ENCODE measurements around the gene TCF4.

Gene TCF4

GRCh38 chr18:55310044-55310676 is 277.8 kb downstream of the TCF4 start:
- TF ChIP-seq CTCF (IDR thresholded peaks at IDR 0.05; ENCODE audit: poor library complexity, severe bottlenecking), result no peak
- H3K36me3 ChIP-seq (ENCODE audit: low read depth), result no peaks in the 10 kb centered on the region
- H3K27me3 ChIP-seq (ENCODE audit: insufficient read depth, poor library complexity, severe bottlenecking), result no peaks in the 10 kb centered on the region
- H3K4me1 ChIP-seq (ENCODE audit: insufficient read depth, poor library complexity, severe bottlenecking), result no peaks in the 10 kb centered on the region
- DNase-seq (ENCODE audit: low spot score), result no peak
- no peak overlapping the region for H3K4me3 ChIP-seq (ENCODE audit: severe bottlenecking)
- no peak overlapping the region for H3K27ac ChIP-seq (ENCODE audit: poor library complexity, severe bottlenecking)
- no peak for ATAC-seq (ENCODE audit: low read depth)
- H3K9me3 ChIP-seq (ENCODE audit: severe bottlenecking), result no peaks in the 10 kb centered on the region

GRCh38 chr18:55309249-55309648 is 278.7 kb downstream of the TCF4 start:
- no peaks in the 10 kb centered on the region for H3K27me3 ChIP-seq (ENCODE audit: insufficient read depth, poor library complexity, severe bottlenecking)
- no peak for ATAC-seq (ENCODE audit: low read depth)
- H3K4me3 ChIP-seq (ENCODE audit: severe bottlenecking), result no peak overlapping the region
- DNase-seq (ENCODE audit: low spot score), result no peak
- no peaks in the 10 kb centered on the region for H3K36me3 ChIP-seq (ENCODE audit: low read depth)
- no peaks in the 10 kb centered on the region for H3K4me1 ChIP-seq (ENCODE audit: insufficient read depth, poor library complexity, severe bottlenecking)
- H3K27ac ChIP-seq (ENCODE audit: poor library complexity, severe bottlenecking), result no peak overlapping the region
- no peak for TF ChIP-seq CTCF (IDR thresholded peaks at IDR 0.05; ENCODE audit: poor library complexity, severe bottlenecking)
- no peaks in the 10 kb centered on the region for H3K9me3 ChIP-seq (ENCODE audit: severe bottlenecking)

GRCh38 chr18:55307505-55307904 is 280.5 kb downstream of the TCF4 start:
- no peaks in the 10 kb centered on the region for H3K9me3 ChIP-seq (ENCODE audit: severe bottlenecking)
- H3K27me3 ChIP-seq (ENCODE audit: insufficient read depth, poor library complexity, severe bottlenecking), result no peaks in the 10 kb centered on the region
- H3K36me3 ChIP-seq (ENCODE audit: low read depth), result no peaks in the 10 kb centered on the region
- no peaks in the 10 kb centered on the region for H3K4me1 ChIP-seq (ENCODE audit: insufficient read depth, poor library complexity, severe bottlenecking)
- no peak overlapping the region for H3K4me3 ChIP-seq (ENCODE audit: severe bottlenecking)
- no peak for DNase-seq (ENCODE audit: low spot score)
- no peak overlapping the region for H3K27ac ChIP-seq (ENCODE audit: poor library complexity, severe bottlenecking)
- no peak for ATAC-seq (ENCODE audit: low read depth)
- TF ChIP-seq CTCF (IDR thresholded peaks at IDR 0.05; ENCODE audit: poor library complexity, severe bottlenecking), result no peak

- H3K27ac ChIP-seq (ENCODE audit: poor library complexity, severe bottlenecking), result no peak overlapping the region
- ATAC-seq (ENCODE audit: low read depth) (no peak), DNase-seq (ENCODE audit: low spot score) (no peak)
- H3K4me1 ChIP-seq (ENCODE audit: insufficient read depth, poor library complexity, severe bottlenecking), result no peaks in the 10 kb centered on the region
- H3K9me3 ChIP-seq (ENCODE audit: severe bottlenecking), result no peaks in the 10 kb centered on the region
- no peaks in the 10 kb centered on the region for H3K27me3 ChIP-seq (ENCODE audit: insufficient read depth, poor library complexity, severe bottlenecking)
- TF ChIP-seq CTCF (IDR thresholded peaks at IDR 0.05; ENCODE audit: poor library complexity, severe bottlenecking), result no peak
- H3K36me3 ChIP-seq (ENCODE audit: low read depth), result no peaks in the 10 kb centered on the region
- no peak overlapping the region for H3K4me3 ChIP-seq (ENCODE audit: severe bottlenecking)
Observed at GRCh38 chr18:55306359-55307024, 281.5 kb downstream of the TCF4 start.
